HG03103 (cell line): Measurements from ENCODE around the gene SYCP1.
"Not testable (repeated sequence)": the region's sequence is repeated elsewhere in the genome, so short reads cannot be mapped to it uniquely, and the experiment has no call there.

ENCODE experiments used
- ATAC-seq: cut with Tn5 transposase; IDR thresholded peaks from one replicate; pipeline ENCODE4 v1.9.1; 2021; ENCODE audit warnings: low read depth; ENCODE audit not compliant: unreplicated experiment

The SYCP1 gene, protein sequence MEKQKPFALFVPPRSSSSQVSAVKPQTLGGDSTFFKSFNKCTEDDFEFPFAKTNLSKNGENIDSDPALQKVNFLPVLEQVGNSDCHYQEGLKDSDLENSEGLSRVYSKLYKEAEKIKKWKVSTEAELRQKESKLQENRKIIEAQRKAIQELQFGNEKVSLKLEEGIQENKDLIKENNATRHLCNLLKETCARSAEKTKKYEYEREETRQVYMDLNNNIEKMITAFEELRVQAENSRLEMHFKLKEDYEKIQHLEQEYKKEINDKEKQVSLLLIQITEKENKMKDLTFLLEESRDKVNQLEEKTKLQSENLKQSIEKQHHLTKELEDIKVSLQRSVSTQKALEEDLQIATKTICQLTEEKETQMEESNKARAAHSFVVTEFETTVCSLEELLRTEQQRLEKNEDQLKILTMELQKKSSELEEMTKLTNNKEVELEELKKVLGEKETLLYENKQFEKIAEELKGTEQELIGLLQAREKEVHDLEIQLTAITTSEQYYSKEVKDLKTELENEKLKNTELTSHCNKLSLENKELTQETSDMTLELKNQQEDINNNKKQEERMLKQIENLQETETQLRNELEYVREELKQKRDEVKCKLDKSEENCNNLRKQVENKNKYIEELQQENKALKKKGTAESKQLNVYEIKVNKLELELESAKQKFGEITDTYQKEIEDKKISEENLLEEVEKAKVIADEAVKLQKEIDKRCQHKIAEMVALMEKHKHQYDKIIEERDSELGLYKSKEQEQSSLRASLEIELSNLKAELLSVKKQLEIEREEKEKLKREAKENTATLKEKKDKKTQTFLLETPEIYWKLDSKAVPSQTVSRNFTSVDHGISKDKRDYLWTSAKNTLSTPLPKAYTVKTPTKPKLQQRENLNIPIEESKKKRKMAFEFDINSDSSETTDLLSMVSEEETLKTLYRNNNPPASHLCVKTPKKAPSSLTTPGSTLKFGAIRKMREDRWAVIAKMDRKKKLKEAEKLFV

DNA sequence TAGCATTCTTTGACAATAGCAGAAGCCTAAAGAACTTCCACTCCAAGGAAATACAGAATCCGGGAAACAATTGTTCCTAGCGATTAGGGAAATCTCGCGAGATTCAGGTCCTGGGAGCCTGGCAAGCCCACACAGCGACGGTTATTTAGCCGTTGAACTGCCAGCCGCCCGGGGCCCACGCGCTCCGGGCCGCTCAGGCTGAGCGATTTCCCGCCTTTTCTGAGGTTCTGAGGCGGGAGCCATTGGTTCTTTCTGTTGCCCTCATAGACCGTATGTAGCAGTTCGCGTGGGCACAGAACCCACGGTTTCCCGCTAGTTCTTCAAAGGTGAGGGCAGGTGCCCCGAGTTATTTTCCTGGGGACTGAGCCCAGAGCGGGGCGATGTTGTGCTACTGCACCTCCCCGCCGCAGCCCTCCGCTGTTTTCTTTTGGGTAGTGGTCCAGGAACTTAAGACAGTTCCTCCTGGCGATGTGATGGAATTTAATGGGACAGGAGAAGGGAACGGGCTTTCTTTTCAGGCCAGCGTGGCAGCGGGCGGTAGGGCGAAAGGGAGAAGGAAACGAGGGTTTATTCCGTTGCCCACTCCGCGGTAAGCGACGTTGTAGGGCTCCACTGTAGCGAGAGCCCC, at the start of gene SYCP1:
TSS of gene SYCP1 (plus strand) at position 171 of the 628 bp plus-strand sequence. CDS start 602 bp downstream, outside the sequence.
- ATAC-seq: no peak

DNA sequence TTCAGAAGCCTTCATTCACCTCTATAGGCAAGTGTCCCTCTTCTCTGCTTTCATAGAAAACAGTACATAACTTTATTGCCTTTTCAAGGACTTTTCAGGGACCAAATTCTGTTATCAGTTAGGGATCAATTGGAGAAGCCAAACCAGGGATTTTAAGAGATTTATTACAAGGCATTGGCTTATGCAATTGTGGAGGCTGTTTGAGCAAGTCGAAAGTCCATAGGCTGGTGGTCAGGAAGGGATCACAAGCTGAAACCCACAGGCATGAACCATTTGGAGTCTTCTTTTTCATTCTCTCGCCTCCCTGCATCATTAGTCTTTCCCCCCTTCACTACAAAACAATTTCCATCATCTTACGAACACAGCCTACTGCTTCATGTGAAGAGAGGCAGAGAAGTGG, 34.8 kb upstream of the SYCP1 start:
- no peak for ATAC-seq

DNA sequence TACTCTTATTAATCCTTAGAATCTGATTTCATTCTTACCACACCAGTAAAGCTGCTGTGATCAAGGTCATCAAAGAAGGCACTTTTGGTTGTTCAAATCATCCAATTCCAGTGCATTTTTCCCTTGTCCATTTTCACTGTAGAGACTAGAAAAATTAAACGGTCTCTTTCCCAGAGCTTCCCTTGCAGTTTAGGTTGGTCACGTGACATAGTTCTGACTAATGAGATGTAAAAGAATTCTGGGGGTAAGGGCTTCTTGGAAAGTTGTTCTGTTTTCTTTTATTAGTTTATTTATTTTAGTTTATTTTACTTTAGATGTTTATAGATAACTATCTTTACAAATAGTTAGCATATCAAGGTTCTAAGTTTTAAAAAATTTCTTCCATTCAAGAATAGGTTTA, 34.3 kb upstream of the SYCP1 start:
- no peak for ATAC-seq

DNA sequence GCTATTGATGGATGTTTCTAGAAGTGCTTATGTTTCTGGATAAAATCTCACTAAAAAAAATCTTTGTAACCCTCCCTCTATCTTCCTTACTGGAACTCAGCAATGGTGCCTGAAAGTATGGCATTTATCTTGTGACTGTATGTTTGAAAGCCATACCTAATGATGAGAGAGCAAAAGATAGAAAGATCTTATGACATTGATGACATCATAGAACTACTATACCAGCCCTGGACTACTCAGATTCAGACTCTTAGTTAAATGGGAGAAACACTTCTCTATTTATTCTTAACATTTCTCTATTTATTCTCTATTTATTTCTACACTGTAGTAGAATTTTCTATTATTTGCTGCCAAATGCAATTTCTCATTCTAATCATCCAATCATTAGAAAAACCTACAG, 32.7 kb upstream of the SYCP1 start:
- no peak for ATAC-seq

DNA sequence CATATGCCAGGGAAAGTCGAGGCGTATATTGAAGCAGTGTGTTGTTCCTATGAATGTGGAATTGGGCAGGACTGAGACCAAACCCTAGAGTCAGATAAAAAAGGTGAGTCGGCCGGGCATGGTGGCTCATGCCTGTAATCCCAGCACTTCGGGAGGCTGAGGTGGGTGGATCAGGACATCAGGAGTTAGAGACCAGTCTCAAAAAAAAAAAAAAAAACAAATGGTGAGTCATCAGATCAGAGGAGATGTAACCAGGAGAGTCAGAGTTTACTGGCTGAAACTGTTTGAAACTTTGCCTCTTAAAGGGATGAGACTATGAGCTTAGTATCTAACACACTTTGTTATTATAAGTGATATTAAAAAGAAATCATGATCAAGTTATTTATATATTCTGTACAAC, 26.4 kb upstream of the SYCP1 start:
- no peak for ATAC-seq

DNA sequence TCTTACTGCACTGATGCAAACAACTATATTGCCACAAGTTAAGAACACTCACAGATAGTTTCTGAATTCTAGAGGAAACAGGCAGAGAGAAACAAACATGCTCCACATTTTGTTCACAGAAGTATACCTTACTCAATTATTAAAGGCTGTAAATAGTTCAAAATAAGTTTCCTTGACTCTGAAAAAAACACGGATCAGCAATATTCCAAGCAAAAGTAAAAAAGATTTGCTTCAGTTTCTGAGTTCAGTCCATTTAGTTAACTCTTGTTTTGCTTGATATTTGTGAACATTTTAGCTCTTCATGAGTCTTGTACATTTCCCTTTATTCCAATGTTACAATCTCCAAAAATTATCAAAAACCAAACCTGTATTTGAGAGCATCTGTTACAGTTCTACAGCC, 24.6 kb upstream of the SYCP1 start:
- ATAC-seq: not testable (repeated sequence)

DNA sequence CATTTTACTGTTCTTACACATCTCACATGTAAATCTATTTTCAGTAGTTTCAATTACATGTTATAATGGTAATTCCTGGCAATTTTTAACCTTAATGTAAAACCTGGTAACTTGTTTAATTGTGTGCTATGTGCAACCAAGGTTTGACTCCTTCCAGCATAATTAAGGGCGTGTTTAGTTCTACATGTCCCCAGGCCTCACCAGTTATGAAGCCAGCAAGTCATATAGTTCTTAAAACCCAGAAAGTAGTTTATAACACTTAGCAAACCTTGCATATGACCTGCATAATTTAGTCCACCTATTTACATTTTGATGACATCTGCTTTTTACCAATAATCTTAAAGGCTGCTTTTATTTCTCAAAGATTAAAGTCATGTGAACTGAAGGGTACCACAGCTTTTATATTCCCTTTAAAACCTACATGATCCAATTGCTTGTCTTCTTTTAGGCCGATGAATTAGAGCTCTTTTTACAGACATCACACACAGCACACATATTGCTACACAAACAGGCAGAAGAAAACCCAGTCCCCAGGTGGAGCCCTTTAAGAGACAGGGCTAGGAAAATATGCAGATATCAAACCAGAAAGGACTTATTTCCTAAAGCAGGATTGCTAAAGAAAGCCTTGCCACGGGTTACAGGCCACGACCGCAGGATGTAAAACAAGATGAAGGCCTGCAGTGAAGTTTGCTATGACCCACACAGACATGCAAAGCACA, 23.2 kb upstream of the SYCP1 start:
- no peak for ATAC-seq

DNA sequence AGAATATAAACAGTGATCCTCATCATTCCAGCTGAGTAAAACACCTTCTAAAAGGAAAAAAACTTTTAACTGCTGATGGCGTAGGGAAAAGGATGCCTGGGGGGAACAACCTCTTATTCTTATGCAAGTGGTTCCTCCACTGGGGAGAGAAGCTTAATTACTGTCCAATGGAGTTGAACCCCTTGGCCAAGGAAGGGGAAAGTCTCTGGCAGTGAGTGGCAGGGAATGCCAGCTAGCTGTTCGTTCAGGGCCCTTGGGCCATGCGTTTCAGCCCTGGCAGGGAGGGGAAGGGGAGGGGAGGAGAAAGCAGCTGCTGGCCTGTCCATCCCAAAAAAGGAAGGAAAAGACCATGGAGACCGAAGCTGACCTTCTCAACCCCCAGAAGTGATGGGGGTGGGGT, 22.6 kb upstream of the SYCP1 start:
- no peak for ATAC-seq

DNA sequence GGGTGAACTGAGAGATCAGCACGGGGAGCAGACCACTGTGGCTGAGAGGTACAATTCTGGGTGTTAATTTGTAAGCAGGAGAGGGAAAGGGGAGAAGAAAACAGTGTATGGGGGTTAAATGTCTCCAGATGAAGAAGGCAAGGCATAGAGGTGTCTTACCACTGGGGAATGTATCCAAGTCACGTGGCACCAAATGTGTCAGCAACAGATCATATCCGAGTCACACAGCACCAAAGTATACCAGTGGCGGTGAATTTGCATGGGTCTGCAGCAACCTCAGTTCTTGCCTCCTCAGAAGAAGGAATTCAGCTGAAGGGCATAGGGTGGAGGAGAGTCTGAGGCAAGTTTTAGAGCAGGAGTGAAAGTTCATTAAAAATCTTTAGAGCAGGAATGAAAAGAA, 21.2 kb upstream of the SYCP1 start:
- ATAC-seq: no peak

DNA sequence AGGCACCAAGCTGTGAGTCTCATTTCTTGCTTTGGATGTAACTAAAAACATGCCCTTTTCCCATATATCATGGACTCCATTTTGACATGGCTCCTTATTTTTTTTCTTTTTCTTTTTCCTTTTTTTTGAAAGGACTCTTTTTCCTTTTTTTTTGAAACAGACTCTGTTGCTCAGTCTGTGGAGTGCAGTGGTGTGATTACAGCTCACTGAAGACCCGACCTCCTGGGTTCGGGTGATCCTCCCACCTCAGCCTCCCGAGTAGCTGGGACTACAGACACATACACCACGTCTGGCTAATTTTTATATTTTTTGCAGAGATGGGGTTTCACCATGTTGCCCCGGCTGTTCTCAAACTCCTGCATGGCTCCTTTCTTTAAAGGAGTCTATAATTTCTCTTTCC, 10.4 kb upstream of the SYCP1 start:
- ATAC-seq: no peak

DNA sequence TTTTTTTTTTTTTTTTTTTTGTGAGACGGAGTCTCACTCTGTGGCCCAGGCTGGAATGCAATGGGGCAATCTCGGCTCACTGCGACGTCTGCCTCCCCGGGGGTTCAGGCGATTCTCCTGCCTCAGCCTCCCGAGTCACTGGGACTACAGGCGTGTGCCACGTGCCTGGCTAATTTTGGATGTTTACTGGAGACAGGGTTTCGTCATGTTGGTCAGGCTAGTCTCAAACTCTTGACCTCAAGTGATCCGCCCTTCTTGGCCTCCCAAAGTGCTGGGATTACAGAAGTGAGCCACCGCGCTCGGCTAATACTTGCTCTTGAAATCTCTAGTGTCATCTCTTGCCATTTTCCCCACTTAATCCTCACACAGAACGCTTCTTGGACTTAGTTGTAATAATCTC, 1.1 kb upstream of the SYCP1 start:
- ATAC-seq: no peak

DNA sequence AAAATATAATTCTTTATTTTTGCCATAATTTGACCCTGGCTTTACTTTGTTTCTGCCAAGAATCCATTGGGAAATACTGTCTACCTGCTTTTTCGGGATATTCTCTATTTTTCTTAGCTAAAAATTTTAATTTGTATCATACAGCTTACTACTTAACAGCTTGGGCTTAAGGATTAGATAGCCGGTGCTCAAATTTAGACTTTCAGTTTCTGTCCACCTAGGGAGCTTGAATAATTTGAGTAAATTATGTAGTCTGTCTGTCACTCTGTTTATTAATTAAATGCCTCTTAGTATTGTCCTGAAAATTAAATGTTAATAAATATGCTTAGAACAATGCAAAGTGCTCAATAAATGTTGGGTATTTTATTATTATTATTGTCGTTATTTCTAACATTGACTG, 6.7 kb downstream of the SYCP1 start:
- ATAC-seq: no peak

DNA sequence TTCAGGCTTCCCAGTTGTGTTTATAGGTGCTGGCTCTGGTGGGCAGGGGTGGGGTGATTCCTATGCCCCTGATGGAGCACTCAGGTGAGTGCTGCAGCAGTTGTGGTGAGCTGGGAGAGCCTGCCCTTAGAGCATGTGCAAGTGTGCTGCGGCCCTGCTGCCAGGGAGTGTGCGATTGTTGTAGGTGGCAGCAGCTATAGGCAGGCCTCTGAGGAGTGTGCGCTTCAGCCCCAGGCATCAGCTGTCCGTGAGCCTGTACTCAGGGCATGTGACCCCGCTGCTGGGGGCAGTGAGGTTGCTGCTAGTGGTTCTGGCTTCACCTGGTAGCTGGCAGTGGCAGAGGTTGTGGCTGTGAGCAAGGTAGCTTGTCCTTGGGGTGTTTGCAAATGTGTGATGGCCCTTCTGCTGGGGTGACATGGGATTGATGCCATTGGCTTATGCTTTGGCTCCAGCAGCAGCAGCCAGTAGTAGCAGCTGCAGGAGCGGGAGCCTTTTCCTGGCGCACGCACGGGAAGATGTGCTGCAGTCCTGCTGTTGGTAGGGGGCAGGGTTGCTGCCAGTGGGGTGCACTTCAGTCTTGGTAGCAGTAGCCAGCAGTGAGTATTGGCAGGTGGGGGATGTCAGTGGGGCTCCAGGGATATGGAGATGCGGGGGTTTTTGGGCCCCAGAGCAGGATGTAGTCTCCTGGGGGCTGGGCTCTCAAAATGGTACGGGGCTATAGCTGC, 37.7 kb downstream of the SYCP1 start:
- no peak for ATAC-seq

DNA sequence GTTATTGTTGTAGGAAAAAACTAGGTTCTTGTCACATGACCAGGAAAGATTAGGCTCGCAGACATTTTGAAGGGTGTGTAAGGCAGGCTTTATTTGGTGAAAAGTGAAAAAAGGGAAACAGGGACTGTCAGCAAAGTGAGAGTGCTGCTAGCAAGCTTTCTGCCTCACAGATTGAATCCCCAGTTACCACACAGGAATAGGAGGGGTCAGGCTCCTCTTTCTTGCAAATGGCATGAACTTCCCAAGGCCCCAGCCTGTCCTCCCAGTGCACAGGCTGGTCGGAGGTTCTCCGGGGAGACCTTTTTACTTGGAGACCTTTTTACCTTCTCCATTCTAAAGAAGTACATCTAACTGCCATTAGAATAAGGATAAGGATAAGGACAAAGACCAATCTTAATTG, 42.1 kb downstream of the SYCP1 start:
- no peak for ATAC-seq

DNA sequence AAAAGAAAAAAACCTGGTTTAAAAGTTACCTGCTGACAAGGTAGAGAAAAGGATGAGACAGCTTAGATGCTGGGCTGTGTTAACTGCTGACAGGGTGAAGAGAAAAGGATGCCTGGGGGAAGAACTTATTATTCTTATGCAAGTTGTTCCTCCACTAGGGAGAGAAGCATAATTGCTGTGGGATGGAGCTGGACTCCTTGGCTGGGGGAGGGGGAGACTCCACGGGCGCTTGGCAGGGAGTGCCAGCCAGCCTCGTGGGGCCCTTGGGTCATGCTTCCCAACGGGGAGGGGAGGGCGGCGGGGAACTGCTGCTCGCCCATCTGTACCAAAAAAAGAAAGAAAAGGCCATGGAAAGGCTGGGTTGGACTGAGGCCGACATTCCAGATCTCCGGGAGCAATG, 47.2 kb downstream of the SYCP1 start:
- ATAC-seq: no peak

DNA sequence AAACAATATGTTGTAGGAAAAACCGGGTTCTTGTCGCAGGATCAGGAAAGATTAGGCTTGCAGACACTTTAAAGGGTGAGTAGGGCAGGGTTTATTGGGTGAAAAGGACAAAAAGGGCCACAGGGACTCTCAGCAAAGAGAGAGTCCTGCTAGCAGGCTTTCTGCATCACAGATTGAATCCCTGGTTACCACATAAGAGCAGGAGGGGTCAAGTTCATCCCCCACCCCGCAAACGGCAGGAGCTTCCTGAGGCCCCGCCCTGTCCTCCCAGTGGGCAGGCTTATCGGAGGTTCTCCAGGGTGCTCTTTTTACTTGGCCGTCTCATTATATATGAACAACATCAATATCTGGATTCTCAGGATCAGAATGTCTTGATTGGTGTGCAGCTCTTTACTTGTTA, 47.7 kb downstream of the SYCP1 start:
- ATAC-seq: no peak

DNA sequence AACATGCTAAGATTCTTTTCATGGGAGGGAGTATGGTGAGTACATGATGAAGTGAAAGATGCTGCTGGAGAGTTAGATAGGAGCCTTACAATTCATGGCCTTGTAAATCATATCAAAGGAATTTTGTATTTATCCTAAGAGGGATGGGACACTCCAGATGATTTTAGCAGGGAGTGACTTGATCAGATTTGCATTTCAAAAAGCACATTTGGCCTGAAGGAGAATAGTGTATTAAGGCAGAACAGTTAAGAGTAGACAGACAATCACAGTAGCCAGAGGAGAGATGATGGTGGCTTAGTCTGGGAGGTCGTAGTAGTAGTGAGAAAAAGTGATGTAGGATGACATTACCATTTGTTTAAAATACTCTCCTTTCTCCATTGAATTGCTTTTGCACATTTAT, 48.8 kb downstream of the SYCP1 start:
- no peak for ATAC-seq

DNA sequence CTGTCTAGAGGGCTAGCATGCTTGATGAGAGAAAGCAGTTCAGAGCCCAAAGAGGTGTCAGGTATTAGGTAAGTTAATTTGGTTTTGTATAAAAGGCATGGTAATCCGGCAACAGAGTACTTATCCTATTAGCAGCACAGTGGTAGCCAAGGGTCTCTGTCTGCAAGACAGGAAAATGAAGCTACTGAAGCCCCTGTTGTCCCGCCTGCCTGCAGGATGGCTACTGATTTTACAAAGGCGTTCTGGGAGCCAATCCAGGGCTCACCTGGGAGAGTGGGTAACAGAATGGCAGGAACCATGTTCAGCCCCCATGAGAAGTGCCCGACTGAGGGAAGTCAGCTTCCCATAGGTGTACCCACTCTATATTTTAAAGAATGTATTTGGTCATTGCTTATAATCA, 61.1 kb downstream of the SYCP1 start:
- not testable (repeated sequence) for ATAC-seq

DNA sequence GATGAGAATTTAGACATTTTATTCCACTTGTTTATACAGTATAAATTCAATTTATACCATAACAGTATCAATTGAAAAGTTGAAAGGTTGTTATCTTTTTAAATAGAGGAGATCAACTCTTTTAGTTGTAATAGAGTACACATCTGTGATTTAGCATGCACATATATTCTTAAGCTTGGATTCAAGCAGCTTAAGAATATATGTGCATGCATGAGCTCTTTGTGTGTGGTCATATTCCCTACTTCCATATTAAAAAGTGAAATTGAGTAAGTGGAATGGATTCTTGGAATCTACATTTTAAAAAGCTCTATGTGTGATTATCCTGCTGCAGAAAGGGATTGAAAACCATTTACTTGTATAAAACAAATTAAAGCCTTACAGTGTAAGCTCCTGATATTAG, 71.9 kb downstream of the SYCP1 start:
- ATAC-seq: no peak

DNA sequence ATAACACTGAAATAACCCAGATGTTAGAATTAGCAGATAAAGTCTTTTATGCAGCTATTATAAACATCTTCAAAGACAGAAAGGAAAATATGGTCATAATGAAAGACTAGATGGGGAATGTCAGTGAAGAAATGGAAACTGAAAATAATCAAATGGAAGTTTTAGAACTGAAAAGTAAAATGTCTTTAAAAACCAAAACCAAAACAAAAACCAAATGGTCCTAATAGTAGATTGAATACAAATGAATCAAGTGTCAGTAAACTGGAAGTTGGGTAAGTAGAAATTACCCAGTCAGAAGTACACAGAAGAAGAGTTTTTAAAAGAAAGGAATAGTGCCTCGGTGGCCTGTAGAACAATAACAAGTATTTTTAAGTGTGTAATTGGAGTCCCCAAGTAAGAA, 72.7 kb downstream of the SYCP1 start:
- ATAC-seq: no peak
